IMR-90 (cell line): Measurements from ENCODE around the gene PSMG1. TPM values are rescaled to one million over a fixed set of nuclear protein-coding genes. Genes with fewer than 3 reads are reported as not detected.

Source experiments
- ATAC-seq: fragments of 200-7000 bp; cut with Tn5 transposase; 2 replicates; pipeline ENCODE4 v1.9.1; 2020; ENCODE audit warnings: low read depth, mild to moderate bottlenecking, moderate library complexity
- BruUV-seq: library from RNA; stranded (reverse); fragments of 400-500 nt; replicated peaks from 2 replicates; lab custom pipeline; 2021; lab: Mats Ljungman, UMichigan
- CTCF ChIA-PET: fragments of 300-600 bp; formaldehyde crosslinking; extraction: SDS; loops from one replicate; lab custom pipeline; 2021; ENCODE audit warnings: antibody characterized with exemption; lab: Yijun Ruan, JAX
- POLR2A ChIA-PET: fragments of 300-600 bp; sonication (Branson Sonifier 250); formaldehyde crosslinking; loops from one replicate; lab custom pipeline; 2022; ENCODE audit warnings: antibody characterized with exemption; ENCODE audit not compliant: unreplicated experiment; lab: Charles Lee
- DNase-seq: peaks from one replicate; pipeline ENCODE4 v3.0.0; 2013
- H2AFZ ChIP-seq: replicated peaks from 2 replicates; pipeline ENCODE3; 2013; ENCODE audit warnings: low read length, mild to moderate bottlenecking; ENCODE audit not compliant: poor library complexity
- H2AK5ac ChIP-seq: 2 replicates; pipeline ENCODE4 v1.6.1; 2013; ENCODE audit warnings: low read depth, low read length, inconsistent platforms
- H2AK9ac ChIP-seq: replicated peaks from 2 replicates; pipeline ENCODE3; 2013; ENCODE audit warnings: mild to moderate bottlenecking, low read depth, low read length, moderate library complexity; ENCODE audit not compliant: poor library complexity
- H2BK120ac ChIP-seq: 2 replicates; pipeline ENCODE4 v1.6.1; 2013; ENCODE audit warnings: low read depth, low read length, inconsistent platforms
- H2BK15ac ChIP-seq: 3 replicates; pipeline ENCODE4 v1.6.1; 2013; ENCODE audit warnings: low read depth, low read length, inconsistent platforms
- H2BK20ac ChIP-seq: 2 replicates; pipeline ENCODE4 v1.6.1; 2013; ENCODE audit warnings: low read depth, mild to moderate bottlenecking, inconsistent platforms, low read length, moderate library complexity
- H2BK5ac ChIP-seq: 2 replicates; pipeline ENCODE4 v1.6.1; 2013; ENCODE audit warnings: mild to moderate bottlenecking, low read depth, low read length, inconsistent platforms; ENCODE audit not compliant: poor library complexity, severe bottlenecking
- H3K14ac ChIP-seq: replicated peaks from 2 replicates; pipeline ENCODE4 v1.6.1; 2013; ENCODE audit warnings: low read depth, low read length, inconsistent platforms
- H3K18ac ChIP-seq: 2 replicates; pipeline ENCODE4 v1.6.1; 2013; ENCODE audit warnings: low read depth, low read length, control low read depth
- H3K23ac ChIP-seq: 2 replicates; pipeline ENCODE4 v1.6.1; 2013; ENCODE audit warnings: low read depth, low read length, inconsistent platforms
- H3K27ac ChIP-seq: 2 replicates; pipeline ENCODE4 v1.5.1; 2013; ENCODE audit warnings: mild to moderate bottlenecking, control low read depth, low read length; ENCODE audit not compliant: insufficient read depth
- H3K27me3 ChIP-seq: 2 replicates; pipeline ENCODE4 v1.6.1; 2013; ENCODE audit warnings: low read length; ENCODE audit not compliant: control insufficient read depth, insufficient read depth
- H3K36me3 ChIP-seq: 2 replicates; pipeline ENCODE4 v1.6.1; 2013; ENCODE audit warnings: low read length, mixed read lengths; ENCODE audit not compliant: control insufficient read depth, insufficient read depth
- H3K4ac ChIP-seq: 2 replicates; pipeline ENCODE4 v1.6.1; 2013; ENCODE audit warnings: low read depth, low read length, inconsistent platforms
- H3K4me1 ChIP-seq: 2 replicates; pipeline ENCODE4 v1.6.1; 2013; ENCODE audit warnings: low read length, mixed read lengths; ENCODE audit not compliant: control insufficient read depth, insufficient read depth
- H3K4me2 ChIP-seq: 2 replicates; pipeline ENCODE4 v1.6.1; 2013; ENCODE audit warnings: low read depth, mild to moderate bottlenecking, control low read depth, low read length, moderate library complexity
- H3K4me3 ChIP-seq: 2 replicates; pipeline ENCODE4 v1.5.1; 2013; ENCODE audit warnings: low read depth, mild to moderate bottlenecking, control low read depth, low read length, moderate library complexity; ENCODE audit not compliant: insufficient read depth
- H3K56ac ChIP-seq: 2 replicates; pipeline ENCODE4 v1.6.1; 2013; ENCODE audit warnings: low read length, inconsistent platforms; ENCODE audit not compliant: insufficient read depth; ENCODE audit errors: extremely low read depth
- H3K79me1 ChIP-seq, 2 experiments: 2 replicates each; pipeline ENCODE4 v1.6.1; 2013; ENCODE audit warnings: low read length in 2 of 2, inconsistent platforms in 1 of 2, low read depth in 1 of 2
- H3K9ac ChIP-seq: 2 replicates; pipeline ENCODE4 v1.6.1; 2013; ENCODE audit warnings: low read depth, low read length, control low read depth
- H3K9me1 ChIP-seq: 2 replicates; pipeline ENCODE4 v1.6.1; 2013; ENCODE audit warnings: low read length, inconsistent platforms; ENCODE audit not compliant: insufficient read depth
- H3K9me3 ChIP-seq: 2 replicates; pipeline ENCODE4 v1.6.1; 2013; ENCODE audit warnings: low read length; ENCODE audit not compliant: control insufficient read depth, insufficient read depth
- H4K20me1 ChIP-seq: 2 replicates; pipeline ENCODE4 v1.6.1; 2013; ENCODE audit warnings: low read length, inconsistent platforms; ENCODE audit not compliant: insufficient read depth
- H4K5ac ChIP-seq: 2 replicates; pipeline ENCODE4 v1.6.1; 2013; ENCODE audit warnings: mild to moderate bottlenecking, low read depth, low read length, control low read depth
- H4K8ac ChIP-seq, 2 experiments: 2 replicates each; pipeline ENCODE4 v1.6.1; 2013; ENCODE audit warnings: low read depth in 2 of 2, low read length in 2 of 2, control low read depth in 1 of 2, inconsistent platforms in 1 of 2
- H4K91ac ChIP-seq: 2 replicates; pipeline ENCODE4 v1.6.1; 2013; ENCODE audit warnings: low read depth, low read length, inconsistent platforms; ENCODE audit not compliant: insufficient read depth
- BHLHE40 ChIP-seq: fragments of 150-350 bp; IDR thresholded peaks from 2 replicates; pipeline ENCODE4 v1.6.1; 2016; ENCODE audit warnings: mild to moderate bottlenecking, low read depth, low read length
- CEBPB ChIP-seq: IDR thresholded peaks from 2 replicates; pipeline ENCODE4 v1.6.1; 2012; ENCODE audit warnings: low read depth, low read length, improper control_type of control experiment
- CHD1 ChIP-seq: IDR thresholded peaks from 2 replicates; pipeline ENCODE4 v1.6.1; 2012; ENCODE audit warnings: low read depth, low read length, improper control_type of control experiment
- CTCF ChIP-seq: conservative IDR thresholded peaks from 2 replicates; pipeline ENCODE4 v1.5.1; 2012; ENCODE audit warnings: mild to moderate bottlenecking, low read depth, low read length, improper control_type of control experiment
- FOS ChIP-seq: fragments of 150-350 bp; IDR thresholded peaks from 2 replicates; pipeline ENCODE4 v1.6.1; 2016; ENCODE audit warnings: low read depth, low read length
- MAFK ChIP-seq: IDR thresholded peaks from 2 replicates; pipeline ENCODE4 v1.6.1; 2012; ENCODE audit warnings: low read depth, low read length, improper control_type of control experiment
- MAZ ChIP-seq: IDR thresholded peaks from 2 replicates; pipeline ENCODE4 v1.6.1; 2012; ENCODE audit warnings: low read depth, mild to moderate bottlenecking, low read length, improper control_type of control experiment, moderate library complexity, borderline replicate concordance
- POLR2A ChIP-seq: IDR thresholded peaks from 2 replicates; pipeline ENCODE4 v1.6.1; 2012; ENCODE audit warnings: mild to moderate bottlenecking, low read depth, low read length
- RAD21 ChIP-seq: IDR thresholded peaks from 2 replicates; pipeline ENCODE4 v1.6.1; 2012; ENCODE audit warnings: low read length, improper control_type of control experiment
- RCOR1 ChIP-seq: IDR thresholded peaks from 2 replicates; pipeline ENCODE4 v1.6.1; 2012; ENCODE audit warnings: mild to moderate bottlenecking, low read length, improper control_type of control experiment; ENCODE audit not compliant: insufficient replicate concordance
- RFX5 ChIP-seq: IDR thresholded peaks from 2 replicates; pipeline ENCODE4 v1.8.0; 2012; ENCODE audit warnings: low read depth, mild to moderate bottlenecking, low read length, moderate library complexity
- SMC3 ChIP-seq: fragments of 150-350 bp; IDR thresholded peaks from 2 replicates; pipeline ENCODE4 v1.6.1; 2016; ENCODE audit warnings: low read depth, mild to moderate bottlenecking, antibody characterized with exemption, low read length, moderate library complexity
- USF2 ChIP-seq: fragments of 150-350 bp; IDR thresholded peaks from 2 replicates; pipeline ENCODE4 v1.6.1; 2017; ENCODE audit warnings: mild to moderate bottlenecking, antibody characterized with exemption, low read length, low read depth
- dilution Hi-C: fragments of 300-500 bp; cut with HindIII; formaldehyde crosslinking; loops from one replicate; pipeline ENCODE4 v1.14.3; 2018; ENCODE audit warnings: low sequenced_read_pairs; ENCODE audit not compliant: unreplicated experiment
- in situ Hi-C: fragments of 300-500 bp; cut with MboI; formaldehyde crosslinking; loops from 3 replicates; pipeline ENCODE4 v1.14.3; 2019; ENCODE audit warnings: low sequenced_read_pairs, inconsistent platforms, mixed read lengths
- intact Hi-C: fragments of 100-400 bp; cut with micrococcal nuclease; formaldehyde crosslinking; loops from 2 replicates; pipeline ENCODE4 v1.10.0; 2022
- polyA plus RNA-seq, 3 experiments: library from polyadenylated mRNA; depleted of rRNA; stranded (reverse); fragments of >200 nt; gene quantifications; 2 replicates each; pipeline ENCODE4 v1.2.3, GENCODE V29; 2012; ENCODE audit warnings: low replicate concordance in 1 of 3
- total RNA-seq: library from RNA; depleted of rRNA; stranded (reverse); fragments of >200 nt; gene quantifications from 2 replicates; pipeline ENCODE4 v1.2.3, GENCODE V29; 2012
- TF ChIP-seq, protein P1 (sequence below): fragments of 150-350 bp; IDR thresholded peaks from 2 replicates; pipeline ENCODE4 v1.6.1; 2016; ENCODE audit warnings: low read depth, mild to moderate bottlenecking, low read length, moderate library complexity, borderline replicate concordance

PSMG1 gene
- total and polyA plus RNA-seq, 2 of the 4 experiments (the other 2 are of a cell fraction), result 37.8 to 45.4 TPM

DNA sequence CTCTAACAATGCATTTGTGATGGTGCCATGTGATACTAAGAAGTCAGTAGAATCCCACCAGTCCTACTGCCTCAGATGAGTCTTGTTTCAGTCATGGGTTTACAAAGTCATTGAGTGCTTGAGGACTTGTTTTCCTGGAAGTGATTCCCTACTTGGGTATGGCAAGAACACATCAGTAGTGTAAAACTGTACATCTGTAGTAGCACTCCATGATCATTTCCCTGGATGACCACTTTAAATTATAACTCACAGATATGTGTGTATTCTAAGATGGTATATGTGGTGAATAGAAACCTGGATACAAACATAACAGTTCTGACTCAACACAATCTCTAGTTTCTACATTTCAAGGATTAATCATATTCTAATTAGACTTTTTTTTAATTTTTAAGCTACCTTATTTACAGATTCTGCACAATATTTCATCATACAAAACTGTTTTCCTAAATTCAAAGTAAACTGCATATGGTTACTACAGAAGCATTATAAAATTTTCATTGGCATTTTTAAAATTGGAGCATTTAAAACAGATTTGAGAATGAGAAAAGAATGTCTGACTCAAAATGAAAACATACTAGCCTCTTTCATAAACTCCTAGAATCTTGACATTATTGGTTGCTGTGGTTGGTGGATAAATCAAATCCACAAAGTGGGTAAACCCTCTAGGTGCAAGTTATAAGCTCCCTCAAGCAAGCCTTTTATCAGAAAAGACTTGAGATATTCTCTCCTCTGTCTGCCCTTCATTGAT lies 6.8 kb upstream of the PSMG1 start:
- DNase-seq (peak; percentile 64), ATAC-seq (peak; percentile 79)
- Histone ChIP-seq H2BK5ac (peak overlapping the region; percentile 32), H2AFZ (no peak overlapping the region), H3K4ac (no peak overlapping the region; the same call in 1 of the 2 replicates), H3K9me1 (peaks cover 4% of the 10 kb centered on the region), H3K4me2 (peak overlapping the region; percentile 7; the same call in 1 of the 2 replicates), H3K14ac (peak overlapping the region; percentile 88), H3K36me3 (peaks cover 1% of the 10 kb centered on the region; the same call in 1 of the 2 replicates), H3K9me3 (no peaks in the 10 kb centered on the region), H4K5ac (no peak overlapping the region), H3K27me3 (no peaks in the 10 kb centered on the region), H3K79me1 (peaks cover 0 to 3% of the 10 kb centered on the region in 2 experiments; a peak in 1 of 4 replicates), H4K20me1 (peaks cover 7% of the 10 kb centered on the region; the same call in 1 of the 2 replicates), H2BK15ac (no peak overlapping the region), H2BK20ac (no peak overlapping the region), H3K18ac (no peak overlapping the region), H3K4me3 (no peak overlapping the region), H3K56ac (no peak overlapping the region), H2AK9ac (no peak overlapping the region), H2BK120ac (no peak overlapping the region), H3K9ac (no peak overlapping the region), H3K23ac (peak overlapping the region; percentile 83), H4K8ac (0 out of 4 replicates have a peak overlapping the region, but pooled peaks of 1 of the 2 experiments have one; percentile 35), H3K4me1 (peaks cover 4% of the 10 kb centered on the region; the same call in 1 of the 2 replicates), H2AK5ac (no peak overlapping the region), H3K27ac (no peak overlapping the region), H4K91ac (no peak overlapping the region)
- in situ Hi-C loops, result no loop called here
- dilution Hi-C loops, result no loop called here
- ChIA-PET CTCF (interaction anchor here (0.6 to 1.2 kb wide), 2 partner anchors 12 to 403 kb away, joined by 3 read pairs; no protein-coding TSS in a partner anchor), POLR2A (interaction anchor here (0.6 kb wide), 1 partner anchor 767 kb away, joined by 3 read pairs; no protein-coding TSS in a partner anchor)
- intact Hi-C loops, result loop anchor here (10.0 kb wide), 1 partner anchor 65 kb away; no protein-coding TSS in a partner anchor
- no TSS peak for BruUV-seq
- TF ChIP-seq SMC3 (no peak), MAFK (no peak), CHD1 (no peak), RFX5 (no peak), RAD21 (no peak), FOS (no peak), CTCF (no peak), POLR2A (no peak), USF2 (no peak), BHLHE40 (no peak), CEBPB (no peak), MAZ (no peak), RCOR1 (no peak)
- TF ChIP-seq, protein P1, sequence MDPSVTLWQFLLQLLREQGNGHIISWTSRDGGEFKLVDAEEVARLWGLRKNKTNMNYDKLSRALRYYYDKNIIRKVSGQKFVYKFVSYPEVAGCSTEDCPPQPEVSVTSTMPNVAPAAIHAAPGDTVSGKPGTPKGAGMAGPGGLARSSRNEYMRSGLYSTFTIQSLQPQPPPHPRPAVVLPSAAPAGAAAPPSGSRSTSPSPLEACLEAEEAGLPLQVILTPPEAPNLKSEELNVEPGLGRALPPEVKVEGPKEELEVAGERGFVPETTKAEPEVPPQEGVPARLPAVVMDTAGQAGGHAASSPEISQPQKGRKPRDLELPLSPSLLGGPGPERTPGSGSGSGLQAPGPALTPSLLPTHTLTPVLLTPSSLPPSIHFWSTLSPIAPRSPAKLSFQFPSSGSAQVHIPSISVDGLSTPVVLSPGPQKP, result no peak
